HG03280 (cell line): ENCODE data around the gene LY86.

Source experiments
- ATAC-seq: cut with Tn5 transposase; IDR thresholded peaks from one replicate; pipeline ENCODE4 v1.9.1; 2021; ENCODE audit warnings: mild to moderate bottlenecking, moderate library complexity; ENCODE audit not compliant: unreplicated experiment

The LY86 gene

GRCh38 chr6:6569811-6570164 is 18.7 kb upstream of the LY86 start:
- no peak for ATAC-seq

DNA sequence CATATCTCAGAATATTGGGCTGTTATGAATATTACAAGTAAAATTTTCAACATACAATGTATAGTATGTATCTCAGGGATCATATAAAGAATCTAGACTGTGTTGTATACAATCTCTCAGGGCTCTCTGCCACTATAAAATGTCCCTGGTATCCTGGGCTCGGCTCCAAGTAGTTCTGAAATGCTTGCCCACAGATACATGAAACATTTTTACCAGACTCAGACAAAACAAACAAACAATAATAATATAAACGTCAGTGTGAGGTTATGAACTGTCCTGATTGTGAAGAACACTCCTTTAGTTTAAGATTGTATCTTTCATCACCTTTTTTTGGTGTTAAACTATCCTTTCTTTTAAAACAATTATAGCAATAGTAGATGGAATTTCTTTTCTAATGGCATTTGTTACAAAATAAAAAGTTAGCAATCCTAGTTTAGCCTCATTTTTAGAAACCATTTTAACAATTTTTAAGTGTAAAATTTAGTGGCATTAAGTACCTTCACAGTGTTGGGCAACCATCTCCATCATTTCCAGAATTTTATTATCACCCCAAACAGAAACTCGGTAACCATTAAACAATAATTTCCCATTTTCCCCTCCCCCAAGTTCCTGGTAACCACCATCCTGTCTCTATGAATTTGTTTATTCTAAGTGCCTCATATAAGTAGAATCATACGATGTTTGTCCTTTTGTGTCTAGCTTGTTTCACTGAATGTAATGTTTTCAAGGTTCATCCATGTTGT is 17.4 kb upstream of the LY86 start:
- no peak for ATAC-seq

DNA sequence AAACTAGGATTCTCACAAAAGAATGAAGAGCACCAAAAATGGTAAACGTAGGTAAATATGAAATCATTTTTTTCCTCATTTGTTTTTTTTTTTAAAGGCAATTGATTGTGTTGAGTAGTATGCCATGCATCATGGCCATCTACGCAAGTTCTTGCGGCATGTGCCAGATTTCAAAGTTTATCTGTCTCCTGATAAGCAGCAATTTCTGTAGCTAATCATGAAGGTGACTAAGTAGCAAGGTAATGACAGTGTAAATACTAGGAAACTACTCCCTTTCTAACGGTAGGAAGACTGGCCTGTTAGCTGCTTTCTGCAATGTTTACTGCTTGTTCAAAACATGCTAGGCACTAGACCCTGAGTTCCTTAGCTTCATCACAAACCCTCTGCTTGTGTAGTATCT is 13.4 kb upstream of the LY86 start:
- ATAC-seq: no peak

GRCh38 chr6:6577735-6578134 is 10.8 kb upstream of the LY86 start:
- no peak for ATAC-seq

DNA sequence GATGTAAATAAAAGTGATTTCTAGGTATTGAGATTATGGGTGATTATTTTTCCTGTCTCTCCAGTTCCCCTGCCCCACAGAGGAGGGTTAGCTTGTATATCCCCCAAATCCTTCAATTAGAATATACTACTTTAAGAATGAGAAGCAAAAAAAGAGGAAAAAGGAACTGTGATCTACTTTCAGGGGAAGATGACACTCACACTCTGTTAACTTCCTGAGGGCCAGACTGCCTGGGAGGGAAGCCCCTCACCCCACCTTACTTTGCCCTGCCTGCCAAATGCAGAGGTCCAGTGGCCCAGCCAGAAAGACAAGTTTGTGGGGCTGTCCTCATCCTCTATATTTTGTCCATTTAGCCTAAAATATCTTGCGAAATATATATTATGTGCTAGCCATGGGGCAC is 9.2 kb upstream of the LY86 start:
- no peak for ATAC-seq

- no peak for ATAC-seq
Observed at GRCh38 chr6:6580225-6580856, 8.2 kb upstream of the LY86 start.

- ATAC-seq: no peak
Observed at GRCh38 chr6:6581054-6581453, 7.5 kb upstream of the LY86 start.

DNA sequence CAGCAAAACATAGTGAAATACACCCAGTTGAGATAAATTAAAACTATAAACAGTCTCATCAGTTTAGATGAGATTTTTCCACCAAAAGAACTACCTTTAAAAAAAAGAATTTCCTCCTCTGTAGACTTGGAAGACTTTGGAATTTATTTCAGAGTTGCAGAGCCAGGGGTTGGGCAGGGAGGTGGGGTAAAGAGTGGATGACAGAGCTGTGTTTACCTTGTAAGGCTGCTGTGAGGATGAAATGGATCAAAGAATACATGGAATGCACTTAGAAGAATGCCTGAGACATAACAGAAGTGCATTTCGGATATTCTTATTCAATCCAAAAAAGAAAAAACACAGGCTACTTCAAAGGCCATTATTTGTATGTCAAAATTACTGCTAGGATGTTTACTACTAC is 6.4 kb upstream of the LY86 start:
- no peak for ATAC-seq

- ATAC-seq: no peak
Observed at GRCh38 chr6:6583836-6584235, 4.7 kb upstream of the LY86 start.

GRCh38 chr6:6584310-6585002 is 4.1 kb upstream of the LY86 start:
- ATAC-seq: no peak

GRCh38 chr6:6585003-6585311 is 3.6 kb upstream of the LY86 start:
- no peak for ATAC-seq

DNA sequence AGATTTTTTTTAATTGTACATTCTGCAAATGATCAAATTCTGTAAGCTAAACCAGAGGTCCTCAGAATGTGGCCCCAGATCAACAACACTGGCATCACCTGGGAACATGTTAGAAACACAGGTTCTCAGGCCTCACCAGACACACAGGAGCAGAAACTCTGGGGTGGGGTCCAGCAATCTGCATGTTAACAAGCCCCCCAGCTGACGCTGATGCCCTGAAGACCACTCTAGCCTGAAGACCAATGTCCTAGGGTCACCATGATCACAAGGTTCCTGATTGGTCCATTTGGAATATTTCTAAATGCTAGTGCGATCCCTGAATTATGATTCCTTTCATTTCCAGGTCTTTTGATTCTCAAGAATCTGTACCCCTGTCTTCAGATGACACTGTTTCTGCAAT is 2.4 kb upstream of the LY86 start:
- ATAC-seq: no peak

- ATAC-seq: peak; percentile 51
Observed at GRCh38 chr6:6586671-6587526, 1.6 kb upstream of the LY86 start.

DNA sequence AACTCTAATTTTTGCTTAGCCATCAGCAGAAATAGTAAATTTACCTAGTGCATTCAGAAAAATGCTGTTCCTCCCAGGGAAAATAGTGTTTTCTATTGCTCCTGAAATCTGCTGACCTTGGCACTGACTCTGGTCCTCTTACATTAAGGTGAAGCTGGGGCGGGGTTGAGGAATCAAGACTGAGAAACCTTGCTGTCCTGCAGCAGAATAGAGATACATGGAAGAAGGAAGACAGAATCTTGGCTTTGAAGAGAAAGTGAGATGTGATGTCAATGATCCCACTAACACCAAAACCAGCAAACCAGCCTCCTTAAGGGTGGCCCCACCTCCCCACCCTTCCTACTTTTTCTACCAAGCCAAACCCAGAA is 840 bp upstream of the LY86 start:
- no peak for ATAC-seq

DNA sequence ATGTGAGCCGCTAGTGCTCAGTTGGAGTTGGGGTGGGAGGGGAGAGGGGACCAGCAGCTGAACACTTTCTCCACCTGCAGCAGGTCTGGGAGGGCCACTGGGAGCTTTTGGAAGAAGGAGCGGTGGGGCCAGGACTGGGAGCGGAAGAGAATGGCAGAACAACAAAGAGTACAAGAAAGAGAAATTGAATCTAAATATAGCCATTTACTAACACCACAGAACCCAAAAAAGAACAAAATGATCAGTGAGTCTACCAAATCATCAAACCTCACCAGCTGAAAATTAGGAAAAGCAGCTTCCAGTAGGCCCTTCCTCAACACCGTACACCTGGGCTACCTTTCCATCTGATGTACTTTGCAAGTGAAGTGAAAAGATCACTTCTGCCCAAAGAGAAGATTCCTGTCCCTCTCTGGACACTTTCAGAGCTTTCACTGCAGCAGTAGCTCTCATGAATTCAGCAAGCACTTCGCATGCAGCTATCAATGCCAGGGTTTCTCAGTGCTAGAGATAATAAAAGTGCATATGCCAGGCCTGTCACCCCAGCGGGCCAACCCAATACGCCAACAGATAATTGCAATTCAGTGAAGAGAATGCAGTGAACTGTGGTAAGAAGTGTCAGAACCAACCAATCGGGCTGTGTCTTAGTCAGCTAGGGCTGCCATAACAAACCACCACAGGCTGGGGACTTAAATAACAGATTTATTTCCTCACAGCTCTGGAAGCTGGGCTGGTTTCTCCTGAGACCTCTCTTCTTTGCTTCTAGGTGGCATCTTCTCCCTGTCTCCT is 597 bp downstream of the LY86 start:
- no peak for ATAC-seq

- no peak for ATAC-seq
Observed at GRCh38 chr6:6590530-6590929, 2.0 kb downstream of the LY86 start.

GRCh38 chr6:6591778-6592465 is 3.4 kb downstream of the LY86 start:
- no peak for ATAC-seq

GRCh38 chr6:6592826-6593475 is 4.4 kb downstream of the LY86 start:
- ATAC-seq: no peak

- ATAC-seq: no peak
Observed at GRCh38 chr6:6593867-6594468, 5.4 kb downstream of the LY86 start.
